Left lung (tissue), 10 donors: ENCODE results near the gene ITPR2. TPM values are rescaled to one million over a fixed set of nuclear protein-coding genes. Genes with fewer than 3 reads are reported as not detected.

Experiments
- ATAC-seq: fragments of 200-7000 bp; cut with Tn5 transposase; one replicate; pipeline ENCODE4 v1.9.1; 2020; ENCODE audit warnings: moderate library complexity
- DNase-seq, 4 donors: peaks; one replicate each; pipeline ENCODE4 v3.0.0-alpha.2; 2013 to 2020
- H3K27ac ChIP-seq, 2 donors: fragments of 200-600 bp; sonication (generic) in 1 of 2; one replicate each; pipeline versions ENCODE4 v1.5.0 to v1.8.0; 2020 to 2021
- H3K27me3 ChIP-seq, 2 donors: fragments of 200-600 bp; sonication (generic) in 1 of 2; one replicate each; pipeline versions ENCODE4 v1.5.0 to v1.8.0; 2020 to 2021
- H3K36me3 ChIP-seq, 2 donors: fragments of 200-600 bp; sonication (generic) in 1 of 2; one replicate each; pipeline versions ENCODE4 v1.5.0 to v1.8.0; 2020 to 2021
- H3K4me1 ChIP-seq, 2 donors: fragments of 200-600 bp; one replicate each; pipeline ENCODE4 v1.8.0; 2021
- H3K4me3 ChIP-seq, 2 donors: fragments of 200-600 bp; sonication (generic) in 1 of 2; one replicate each; pipeline versions ENCODE4 v1.5.0 to v1.8.0; 2020 to 2021; ENCODE audit warnings: mild to moderate bottlenecking in 1 of 2
- H3K9me3 ChIP-seq, 2 donors: fragments of 200-600 bp; sonication (generic) in 1 of 2; one replicate each; pipeline versions ENCODE4 v1.5.0 to v1.8.0; 2020 to 2021
- CTCF ChIP-seq, 2 donors: fragments of 200-600 bp; sonication (generic) in 1 of 2; IDR thresholded peaks; one replicate each; pipeline versions ENCODE4 v1.5.0 to v1.8.0; 2021; ENCODE audit warnings: antibody characterized with exemption in 2 of 2
- intact Hi-C, 2 donors: fragments of 100-400 bp; cut with DNase I; formaldehyde crosslinking; loops; one replicate each; pipeline versions ENCODE4 v1.11.2 to v1.14.2; 2022
- polyA plus RNA-seq, 6 donors: library from polyadenylated mRNA; unstranded; fragments of 120-200 nt; gene quantifications; one replicate each; pipeline ENCODE4 v1.2.1, GENCODE V29; 2013; ENCODE audit not compliant: insufficient read length in 6 of 6
- total RNA-seq, 2 donors: library from RNA; stranded (reverse); fragmentation: NEBNext Ultra II Directional; extraction: Animal tissue kit (Norgen Biotek cat#: 25700); gene quantifications; one replicate each; pipeline ENCODE4 v1.2.1, GENCODE V29; 2021
- donor health status: DM: no; HTN: yes; CAD: no.
- donor health status: DM: no; HTN: no; CAD: no.

The ITPR2 gene
- total and polyA plus RNA-seq, 8 donors, result 5.5 to 67.8 (median 7.5) TPM

GRCh38 chr12:26599096-26599695 lies 233.8 kb downstream of the ITPR2 start:
- H3K36me3 ChIP-seq, result peaks cover 0 to 53% of the 10 kb centered on the region in 2 donors
- DNase-seq (no peak), ATAC-seq (no peak)
- no peak overlapping the region for H3K4me3 ChIP-seq
- no peak overlapping the region for H3K27ac ChIP-seq
- H3K4me1 ChIP-seq, result no peaks in the 10 kb centered on the region
- TF ChIP-seq CTCF (IDR thresholded peaks at IDR 0.05), result no peak
- no peaks in the 10 kb centered on the region for H3K27me3 ChIP-seq
- intact Hi-C loops, result no loop called here
- H3K9me3 ChIP-seq, result no peaks in the 10 kb centered on the region

DNA sequence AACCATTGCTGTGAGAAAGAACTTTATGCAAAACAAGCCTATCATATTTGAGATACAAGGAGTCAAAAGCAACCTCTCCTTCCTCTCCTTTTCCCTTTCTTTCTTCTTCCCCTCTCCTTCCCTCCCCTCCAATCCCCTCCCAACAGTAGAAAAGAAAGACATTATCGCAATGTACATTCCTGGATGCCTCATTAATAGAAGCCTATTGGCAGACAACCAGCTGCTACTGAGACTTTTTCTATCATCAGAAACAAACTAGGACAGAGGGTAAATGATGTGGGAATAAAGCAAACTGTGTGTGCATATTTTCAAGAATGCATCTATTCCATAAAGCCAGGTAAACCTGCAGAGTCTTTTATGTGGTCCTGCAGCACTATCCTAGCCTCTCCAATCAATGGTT lies 237.2 kb downstream of the ITPR2 start:
- no peak overlapping the region for H3K4me3 ChIP-seq
- TF ChIP-seq CTCF (IDR thresholded peaks at IDR 0.05), result no peak
- peaks cover 0 to 57% of the 10 kb centered on the region in 2 donors for H3K36me3 ChIP-seq
- no peaks in the 10 kb centered on the region for H3K4me1 ChIP-seq
- intact Hi-C loops, result no loop called here
- H3K9me3 ChIP-seq, result no peaks in the 10 kb centered on the region
- DNase-seq (no peak), ATAC-seq (no peak)
- H3K27ac ChIP-seq, result no peak overlapping the region
- H3K27me3 ChIP-seq, result no peaks in the 10 kb centered on the region

DNA sequence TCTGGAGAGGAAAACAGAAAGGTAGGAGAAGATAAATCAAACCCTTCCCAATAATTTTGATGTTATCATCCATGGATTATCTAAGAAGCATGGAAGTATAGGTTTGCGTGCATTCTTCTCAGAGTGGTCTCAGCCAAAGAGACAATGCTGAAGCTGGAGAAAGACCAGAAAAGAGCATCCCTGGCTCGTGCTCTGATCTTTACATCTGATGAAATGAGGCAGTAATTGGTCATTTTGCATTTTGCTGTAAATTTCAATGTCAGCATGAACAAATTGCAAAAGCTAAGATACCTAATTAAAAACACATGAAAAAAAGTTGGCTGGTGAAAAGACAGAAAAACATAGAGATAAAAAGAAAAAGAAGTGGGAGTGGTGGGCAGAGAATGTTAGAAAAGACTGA lies 252.4 kb downstream of the ITPR2 start:
- no peak for ATAC-seq
- peaks cover 0 to 30% of the 10 kb centered on the region in 2 donors for H3K36me3 ChIP-seq
- H3K27me3 ChIP-seq, result no peaks in the 10 kb centered on the region
- intact Hi-C loops, result no loop called here
- H3K4me3 ChIP-seq, result no peak overlapping the region
- no peak for DNase-seq
- H3K4me1 ChIP-seq, result no peaks in the 10 kb centered on the region
- no peak overlapping the region for H3K27ac ChIP-seq
- no peak for TF ChIP-seq CTCF (IDR thresholded peaks at IDR 0.05)
- no peaks in the 10 kb centered on the region for H3K9me3 ChIP-seq

GRCh38 chr12:26576266-26576665 lies 256.7 kb downstream of the ITPR2 start:
- intact Hi-C loops, result no loop called here

More at GRCh38 chr12:26576266-26576665, 256.7 kb downstream of the ITPR2 start:
- ATAC-seq, result no peak
- DNase-seq, result no peak
- TF ChIP-seq CTCF (IDR thresholded peaks at IDR 0.05), result no peak
- Histone ChIP-seq H3K4me1 (no peaks in the 10 kb centered on the region), H3K36me3 (peaks cover 0 to 36% of the 10 kb centered on the region in 2 donors), H3K27ac (no peak overlapping the region), H3K9me3 (no peaks in the 10 kb centered on the region), H3K4me3 (no peak overlapping the region), H3K27me3 (no peaks in the 10 kb centered on the region)
